Smooth muscle cell (in vitro differentiated cells): ENCODE results near the gene FURIN. TPM values are rescaled to one million over a fixed set of nuclear protein-coding genes. Genes with fewer than 3 reads are reported as not detected.

Experiments
- DNase-seq: peaks from one replicate; lab custom pipeline; 2025; ENCODE audit not compliant: unreplicated experiment; lab: John Stamatoyannopoulos, UW
- H2AFZ ChIP-seq: fragments of 200-600 bp; sonication (generic); 2 replicates; pipeline ENCODE4 v1.6.0; 2016; ENCODE audit warnings: antibody characterized with exemption, low read depth, mild to moderate bottlenecking
- H3F3A ChIP-seq: fragments of 200-600 bp; sonication (generic); 2 replicates; pipeline ENCODE4 v1.6.0; 2017; ENCODE audit warnings: antibody characterized with exemption, low read depth
- H3K27ac ChIP-seq: fragments of 200-600 bp; sonication (generic); 2 replicates; pipeline ENCODE4 v1.5.1; 2016; ENCODE audit warnings: low read depth, mild to moderate bottlenecking
- H3K27me3 ChIP-seq: fragments of 200-600 bp; sonication (generic); 2 replicates; pipeline ENCODE4 v1.6.1; 2016; ENCODE audit warnings: low read depth, mild to moderate bottlenecking
- H3K36me3 ChIP-seq: fragments of 200-600 bp; sonication (generic); 2 replicates; pipeline ENCODE4 v1.5.1; 2016; ENCODE audit warnings: low read depth
- H3K4me1 ChIP-seq: fragments of 200-600 bp; sonication (generic); 2 replicates; pipeline ENCODE4 v1.5.1; 2016; ENCODE audit warnings: low read depth
- H3K4me2 ChIP-seq: fragments of 200-600 bp; sonication (generic); 2 replicates; pipeline ENCODE4 v1.6.0; 2016; ENCODE audit warnings: mild to moderate bottlenecking
- H3K4me3 ChIP-seq: fragments of 200-600 bp; sonication (generic); 2 replicates; pipeline ENCODE4 v1.5.1; 2016; ENCODE audit warnings: mild to moderate bottlenecking
- H3K79me2 ChIP-seq: fragments of 200-600 bp; sonication (generic); 2 replicates; pipeline ENCODE4 v1.6.0; 2016; ENCODE audit warnings: low read depth, mild to moderate bottlenecking
- H3K9ac ChIP-seq: fragments of 200-600 bp; sonication (generic); 2 replicates; pipeline ENCODE4 v1.6.0; 2016; ENCODE audit warnings: low read depth
- H3K9me3 ChIP-seq: fragments of 200-600 bp; sonication (generic); replicated peaks from 2 replicates; pipeline ENCODE4 v1.5.1; 2016; ENCODE audit warnings: low read depth
- H4K20me1 ChIP-seq: fragments of 200-600 bp; sonication (generic); 2 replicates; pipeline ENCODE4 v1.6.0; 2016; ENCODE audit warnings: low read depth
- WGBS: methylation state at CpG from one replicate; pipeline ENCODE4 v1.1.7; 2016; ENCODE audit warnings: low lambda C conversion rate; 5-methylcytosine and 5-hydroxymethylcytosine counted together
- polyA plus RNA-seq: library from polyadenylated mRNA; unstranded; fragments of >200 nt; fragmentation: Nextera tagmentation; extraction: Ambion mirVana; gene quantifications from 2 replicates; pipeline ENCODE4 v1.2.1, GENCODE V29; 2016
- total RNA-seq: library from RNA; depleted of rRNA; stranded (reverse); fragments of >200 nt; gene quantifications from 2 replicates; pipeline ENCODE4 v1.2.3, GENCODE V29; 2014
- TF ChIP-seq, protein P1 (sequence below): fragments of 200-600 bp; sonication (generic); IDR thresholded peaks from 2 replicates; pipeline ENCODE4 v1.5.1; 2017; ENCODE audit warnings: borderline replicate concordance, mild to moderate bottlenecking, antibody characterized with exemption; ENCODE audit not compliant: insufficient read depth, poor library complexity, severe bottlenecking

Gene FURIN
- total and polyA plus RNA-seq, 2 experiments from 2014 or later, result 66.0 to 113 TPM

DNA sequence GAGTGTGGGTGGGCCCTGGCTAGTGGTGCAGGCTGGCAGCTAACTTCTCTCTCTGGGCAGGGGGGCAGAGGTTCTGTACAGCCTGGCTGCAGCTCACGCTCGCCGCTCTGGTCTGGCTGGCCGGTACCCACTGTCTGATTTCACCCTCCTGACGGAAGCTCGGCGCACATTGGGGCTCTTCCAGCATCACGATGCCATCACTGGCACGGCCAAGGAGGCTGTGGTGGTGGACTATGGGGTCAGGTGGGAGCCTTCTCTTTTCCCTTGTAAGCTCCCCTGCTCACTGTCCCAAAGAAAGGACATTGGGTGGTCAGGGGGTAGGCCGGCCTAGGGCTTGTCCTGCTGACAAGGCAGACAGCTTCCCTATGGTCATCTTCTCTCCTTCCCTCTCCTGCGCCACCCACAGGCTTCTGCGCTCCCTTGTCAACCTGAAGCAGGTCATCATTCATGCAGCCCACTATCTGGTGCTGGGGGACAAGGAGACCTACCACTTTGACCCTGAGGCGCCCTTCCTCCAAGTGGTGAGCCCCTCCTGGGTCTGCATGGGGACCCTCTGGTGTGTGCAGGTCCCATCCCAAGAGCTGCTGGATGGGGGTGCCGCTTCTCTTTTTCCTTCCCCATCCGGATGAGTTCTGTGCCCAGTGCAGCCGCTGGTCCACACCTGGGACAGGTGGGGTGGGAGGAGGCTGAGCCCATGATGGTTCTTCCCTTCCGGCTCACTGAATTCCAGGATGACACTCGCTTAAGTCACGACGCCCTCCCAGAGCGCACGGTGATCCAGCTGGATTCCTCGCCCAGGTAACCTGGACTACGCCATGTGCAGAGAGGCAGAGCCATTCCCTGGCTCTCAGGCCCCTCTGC lies 42.3 kb downstream of the FURIN start:
- WGBS, result 95% methylated on average over 24 of the region's 24 CpGs
- Histone ChIP-seq H3K27me3 (no peaks in the 10 kb centered on the region), H3K79me2 (no peaks in the 10 kb centered on the region)

DNA sequence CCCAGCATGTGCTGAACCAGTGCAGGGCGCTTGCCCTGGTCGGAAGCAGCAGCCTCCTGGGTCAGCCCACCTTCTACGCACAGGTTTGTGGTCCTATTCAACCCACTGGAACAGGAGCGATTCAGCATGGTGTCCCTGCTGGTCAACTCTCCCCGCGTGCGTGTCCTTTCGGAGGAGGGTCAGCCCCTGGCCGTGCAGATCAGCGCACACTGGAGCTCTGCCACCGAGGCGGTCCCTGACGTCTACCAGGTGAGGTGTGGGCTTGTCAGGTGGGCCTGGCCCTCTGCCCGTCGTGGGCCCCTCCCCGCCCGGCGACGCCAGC lies 42.9 kb downstream of the FURIN start:
- TF ChIP-seq, protein P1, sequence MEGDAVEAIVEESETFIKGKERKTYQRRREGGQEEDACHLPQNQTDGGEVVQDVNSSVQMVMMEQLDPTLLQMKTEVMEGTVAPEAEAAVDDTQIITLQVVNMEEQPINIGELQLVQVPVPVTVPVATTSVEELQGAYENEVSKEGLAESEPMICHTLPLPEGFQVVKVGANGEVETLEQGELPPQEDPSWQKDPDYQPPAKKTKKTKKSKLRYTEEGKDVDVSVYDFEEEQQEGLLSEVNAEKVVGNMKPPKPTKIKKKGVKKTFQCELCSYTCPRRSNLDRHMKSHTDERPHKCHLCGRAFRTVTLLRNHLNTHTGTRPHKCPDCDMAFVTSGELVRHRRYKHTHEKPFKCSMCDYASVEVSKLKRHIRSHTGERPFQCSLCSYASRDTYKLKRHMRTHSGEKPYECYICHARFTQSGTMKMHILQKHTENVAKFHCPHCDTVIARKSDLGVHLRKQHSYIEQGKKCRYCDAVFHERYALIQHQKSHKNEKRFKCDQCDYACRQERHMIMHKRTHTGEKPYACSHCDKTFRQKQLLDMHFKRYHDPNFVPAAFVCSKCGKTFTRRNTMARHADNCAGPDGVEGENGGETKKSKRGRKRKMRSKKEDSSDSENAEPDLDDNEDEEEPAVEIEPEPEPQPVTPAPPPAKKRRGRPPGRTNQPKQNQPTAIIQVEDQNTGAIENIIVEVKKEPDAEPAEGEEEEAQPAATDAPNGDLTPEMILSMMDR, result no peak
- no peaks in the 10 kb centered on the region for H3K36me3 ChIP-seq
- H3K4me3 ChIP-seq, result no peak overlapping the region
- H2AFZ ChIP-seq, result no peak overlapping the region
- H3K79me2 ChIP-seq, result no peaks in the 10 kb centered on the region
- DNase-seq, result no peak
- H3K9me3 ChIP-seq, result no peaks in the 10 kb centered on the region
- H3K27me3 ChIP-seq, result no peaks in the 10 kb centered on the region
- H3K4me1 ChIP-seq, result no peaks in the 10 kb centered on the region
- H3K4me2 ChIP-seq, result no peak overlapping the region
- H4K20me1 ChIP-seq, result no peaks in the 10 kb centered on the region
- WGBS, result 92% methylated on average over 19 of the region's 19 CpGs
- H3K9ac ChIP-seq, result no peak overlapping the region
- H3K27ac ChIP-seq, result no peak overlapping the region
- no peaks in the 10 kb centered on the region for H3F3A ChIP-seq

More for the DNA sequence above, 42.3 kb downstream of the FURIN start:
- Histone ChIP-seq H3K4me2 (no peak overlapping the region), H3F3A (no peaks in the 10 kb centered on the region), H3K9ac (no peak overlapping the region), H2AFZ (no peak overlapping the region), H3K36me3 (no peaks in the 10 kb centered on the region), H3K4me1 (no peaks in the 10 kb centered on the region), H4K20me1 (no peaks in the 10 kb centered on the region), H3K9me3 (no peaks in the 10 kb centered on the region), H3K27ac (no peak overlapping the region), H3K4me3 (no peak overlapping the region)
- TF ChIP-seq, protein P1, result no peak
- DNase-seq, result no peak

DNA sequence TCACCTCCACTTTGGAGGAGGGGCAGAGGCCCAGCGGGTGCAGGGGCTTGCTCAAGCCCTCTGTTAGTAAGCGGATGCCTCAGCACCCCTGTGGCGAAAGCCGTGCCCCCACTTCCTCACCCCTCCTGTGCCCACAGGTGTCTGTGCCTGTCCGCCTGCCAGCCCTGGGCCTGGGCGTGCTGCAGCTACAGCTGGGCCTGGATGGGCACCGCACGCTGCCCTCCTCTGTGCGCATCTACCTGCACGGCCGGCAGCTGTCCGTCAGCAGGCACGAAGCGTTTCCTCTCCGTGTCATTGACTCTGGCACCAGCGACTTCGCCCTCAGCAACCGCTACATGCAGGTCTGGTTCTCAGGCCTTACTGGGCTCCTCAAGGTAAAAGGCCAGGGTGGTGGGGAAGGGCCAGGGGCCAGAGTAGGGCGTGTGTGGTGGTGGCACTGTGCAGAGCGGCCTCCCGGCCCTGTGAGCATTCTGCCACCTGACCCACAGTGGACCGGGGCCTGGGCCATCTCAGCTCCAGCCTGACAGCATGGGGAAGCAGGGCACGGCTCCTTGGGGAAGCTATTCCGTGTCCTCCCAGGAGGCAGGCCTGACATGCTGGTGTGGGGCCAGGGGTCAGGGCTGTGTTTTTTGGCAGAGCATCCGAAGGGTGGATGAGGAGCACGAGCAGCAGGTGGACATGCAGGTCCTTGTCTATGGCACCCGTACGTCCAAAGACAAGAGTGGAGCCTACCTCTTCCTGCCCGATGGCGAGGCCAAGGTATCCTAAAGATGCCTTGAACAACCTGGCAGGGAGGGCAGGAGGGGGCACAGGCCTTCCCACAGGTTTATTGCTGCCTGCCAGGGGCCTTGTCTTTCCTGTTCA lies 43.8 kb downstream of the FURIN start:
- no peak for DNase-seq
- Histone ChIP-seq H3K4me1 (no peaks in the 10 kb centered on the region), H3K79me2 (no peaks in the 10 kb centered on the region), H3K4me2 (no peak overlapping the region), H3K9ac (no peak overlapping the region), H3K27me3 (no peaks in the 10 kb centered on the region), H3K4me3 (no peak overlapping the region), H2AFZ (no peak overlapping the region), H3F3A (no peaks in the 10 kb centered on the region), H3K9me3 (no peaks in the 10 kb centered on the region), H3K36me3 (no peaks in the 10 kb centered on the region), H4K20me1 (no peaks in the 10 kb centered on the region), H3K27ac (no peak overlapping the region)
- TF ChIP-seq, protein P1, result no peak
- WGBS, result 97% methylated on average over 30 of the region's 30 CpGs
